GM12873 (cell line): ENCODE measurements around the gene HYOU1.
A peak's percentile ranks its signal among the peaks of the same experiment; 100 is the strongest.

Source experiments
- TF ChIP-seq, protein P1 (sequence below): IDR thresholded peaks from 2 replicates; pipeline ENCODE4 v1.5.1; 2012; ENCODE audit warnings: low read depth, mild to moderate bottlenecking, moderate library complexity, low read length, control low read depth; ENCODE audit not compliant: insufficient read depth; ENCODE audit errors: missing control alignments

The HYOU1 gene

DNA sequence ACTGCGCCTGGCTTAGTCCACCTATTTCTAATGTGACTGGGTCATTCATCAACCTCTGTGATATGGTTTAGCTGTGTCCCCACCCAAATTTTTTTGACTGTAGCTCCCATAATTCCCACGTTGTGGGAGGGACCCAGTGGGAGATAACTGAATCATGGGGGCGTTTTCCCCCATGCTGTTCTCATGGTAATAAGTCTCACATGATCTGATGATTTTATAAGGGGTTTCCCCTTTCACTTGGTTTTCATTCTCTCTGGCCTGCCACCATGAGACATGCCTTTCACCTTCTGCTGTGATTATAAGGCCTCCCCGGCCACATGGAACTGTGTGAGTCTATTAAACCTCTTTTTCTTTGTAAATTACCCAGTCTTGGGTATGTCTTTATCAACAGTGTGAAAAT, 50.3 kb downstream of the HYOU1 start:
- TF ChIP-seq, protein P1, sequence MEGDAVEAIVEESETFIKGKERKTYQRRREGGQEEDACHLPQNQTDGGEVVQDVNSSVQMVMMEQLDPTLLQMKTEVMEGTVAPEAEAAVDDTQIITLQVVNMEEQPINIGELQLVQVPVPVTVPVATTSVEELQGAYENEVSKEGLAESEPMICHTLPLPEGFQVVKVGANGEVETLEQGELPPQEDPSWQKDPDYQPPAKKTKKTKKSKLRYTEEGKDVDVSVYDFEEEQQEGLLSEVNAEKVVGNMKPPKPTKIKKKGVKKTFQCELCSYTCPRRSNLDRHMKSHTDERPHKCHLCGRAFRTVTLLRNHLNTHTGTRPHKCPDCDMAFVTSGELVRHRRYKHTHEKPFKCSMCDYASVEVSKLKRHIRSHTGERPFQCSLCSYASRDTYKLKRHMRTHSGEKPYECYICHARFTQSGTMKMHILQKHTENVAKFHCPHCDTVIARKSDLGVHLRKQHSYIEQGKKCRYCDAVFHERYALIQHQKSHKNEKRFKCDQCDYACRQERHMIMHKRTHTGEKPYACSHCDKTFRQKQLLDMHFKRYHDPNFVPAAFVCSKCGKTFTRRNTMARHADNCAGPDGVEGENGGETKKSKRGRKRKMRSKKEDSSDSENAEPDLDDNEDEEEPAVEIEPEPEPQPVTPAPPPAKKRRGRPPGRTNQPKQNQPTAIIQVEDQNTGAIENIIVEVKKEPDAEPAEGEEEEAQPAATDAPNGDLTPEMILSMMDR = no peak

DNA sequence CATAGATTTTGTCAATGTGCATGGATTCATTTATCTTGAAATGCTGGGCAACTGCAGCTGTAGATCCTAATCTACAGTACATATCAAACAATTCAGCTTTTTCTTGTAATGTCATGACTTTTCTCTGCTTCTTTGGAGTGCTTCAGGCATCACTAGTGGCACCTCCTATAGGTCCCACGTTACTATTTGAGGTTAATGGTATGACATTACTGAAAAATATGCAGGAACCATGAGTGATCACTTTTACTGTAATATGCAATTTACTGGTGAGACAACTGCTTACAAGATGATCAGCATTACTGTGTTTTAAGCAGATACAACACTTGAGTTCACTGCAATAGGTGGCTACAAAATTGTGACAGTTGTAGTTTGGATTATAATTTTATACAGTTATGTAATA, 56.1 kb downstream of the HYOU1 start:
- TF ChIP-seq, protein P1 = no peak

DNA sequence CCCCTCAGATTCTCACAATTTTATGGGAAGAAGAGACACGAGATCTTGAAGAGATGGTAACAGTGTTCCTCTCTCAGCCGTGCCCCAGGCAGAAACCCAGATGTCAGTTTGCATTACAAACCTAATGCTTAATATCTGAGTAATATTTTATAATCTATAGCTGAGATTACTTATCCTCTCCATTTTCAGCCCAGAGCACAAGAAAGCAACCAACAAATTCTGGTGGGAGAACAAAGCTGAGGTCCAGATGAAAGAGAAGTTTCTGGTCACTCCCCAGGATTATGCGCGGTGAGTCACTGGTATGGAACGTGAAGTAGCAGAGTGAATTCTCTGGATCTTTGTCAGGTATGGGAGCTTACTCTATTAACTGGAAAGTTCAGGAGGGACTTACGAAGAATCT, 58.2 kb downstream of the HYOU1 start:
- TF ChIP-seq, protein P1 = no peak

DNA sequence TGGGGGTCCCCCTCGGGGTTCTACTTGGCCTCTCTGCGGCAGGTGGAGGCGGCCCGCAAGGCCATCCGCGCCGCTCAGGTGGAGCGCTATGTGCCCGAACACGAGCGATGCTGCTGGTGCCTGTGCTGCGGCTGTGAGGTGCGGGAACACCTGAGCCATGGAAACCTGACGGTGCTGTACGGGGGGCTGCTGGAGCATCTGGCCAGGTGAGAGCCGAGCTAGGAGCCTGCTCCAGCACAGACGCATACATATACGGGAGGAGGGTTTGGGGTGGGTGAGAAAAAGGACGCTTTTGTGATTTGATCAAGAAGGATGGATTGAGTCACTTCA, 58.7 kb downstream of the HYOU1 start:
- TF ChIP-seq, protein P1 = no peak

DNA sequence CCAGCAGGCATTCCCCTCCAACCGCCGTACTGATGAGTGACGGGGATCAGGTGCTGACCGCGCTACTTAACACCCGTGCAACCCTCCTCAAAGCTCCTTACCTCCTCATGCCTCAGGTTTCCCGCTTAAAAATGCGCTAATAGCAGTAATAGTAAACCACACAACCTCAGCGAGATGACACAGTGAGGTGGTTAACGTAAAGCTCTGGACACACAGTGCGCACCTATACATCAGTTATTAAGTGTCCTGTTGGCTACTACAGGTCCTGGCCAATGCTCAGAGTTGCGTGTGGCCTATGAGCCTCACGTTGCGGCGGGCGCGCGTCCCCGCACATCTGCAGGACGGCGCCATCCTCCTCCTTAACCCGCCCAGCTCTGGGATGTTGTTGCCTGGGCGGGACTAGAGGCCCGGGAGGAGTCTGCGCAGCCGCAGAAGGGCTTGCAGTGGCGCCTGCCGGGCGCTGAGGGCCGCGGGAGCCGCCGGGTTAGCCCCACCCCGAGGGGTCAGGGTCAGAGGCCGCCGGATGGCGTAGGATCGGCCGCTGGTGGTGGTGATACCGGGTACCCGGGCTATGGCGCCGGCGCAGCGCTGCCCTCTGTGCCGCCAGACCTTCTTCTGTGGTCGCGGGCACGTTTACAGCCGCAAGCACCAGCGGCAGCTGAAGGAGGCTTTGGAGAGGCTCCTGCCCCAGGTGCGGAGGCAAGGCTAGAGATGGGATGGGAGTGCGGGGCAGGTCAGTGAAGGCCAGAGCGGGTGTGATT, 59.2 kb downstream of the HYOU1 start, which contains the start of gene CENATAC:
TSS of gene CENATAC (plus strand) at position 512 of the 761 bp plus-strand sequence. CDS start at position 572, 60 bp downstream.
- TF ChIP-seq, protein P1 = no peak

DNA sequence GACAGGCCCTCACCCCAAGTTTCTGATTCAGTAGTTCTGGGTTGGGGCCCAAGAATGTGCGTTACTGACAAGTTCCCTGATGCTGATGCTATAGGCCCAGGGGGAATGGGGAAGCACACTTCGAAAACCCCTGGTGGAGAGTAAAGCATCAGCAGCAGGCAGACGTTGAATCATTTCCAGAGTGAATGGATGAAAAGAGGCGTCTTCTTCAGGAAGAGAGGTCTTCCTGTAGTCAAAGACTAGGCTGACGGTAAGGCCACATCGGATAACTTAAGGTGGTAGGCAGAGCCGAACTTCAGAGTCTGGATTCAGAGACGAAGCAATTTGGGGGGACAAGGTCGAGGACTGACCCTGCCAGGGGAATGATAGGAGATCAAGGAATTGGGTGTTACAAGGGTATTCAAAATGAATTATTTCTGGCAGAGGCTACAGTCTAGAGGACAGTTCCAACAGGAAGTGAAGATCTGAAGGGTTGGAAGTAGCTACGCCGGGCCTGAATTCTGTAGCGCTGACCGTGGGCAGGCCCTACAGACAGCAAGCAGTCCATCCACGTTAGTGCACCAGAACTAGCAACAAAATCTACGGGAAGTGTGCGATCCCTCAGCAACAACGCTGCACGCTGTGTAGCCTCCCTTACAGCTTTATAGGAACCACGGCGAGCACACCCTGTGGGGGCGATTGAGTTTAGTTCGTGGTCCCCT, 59.9 kb downstream of the HYOU1 start:
- TF ChIP-seq, protein P1 = peak; percentile 67
